GM18870 (cell line): Measurements from ENCODE around the gene CADM3.
A peak's percentile ranks its signal among the peaks of the same experiment; 100 is the strongest.

Experiments used
- ATAC-seq: cut with Tn5 transposase; IDR thresholded peaks from one replicate; pipeline ENCODE4 v1.9.1; 2021; ENCODE audit warnings: moderate library complexity; ENCODE audit not compliant: unreplicated experiment

Gene CADM3

DNA sequence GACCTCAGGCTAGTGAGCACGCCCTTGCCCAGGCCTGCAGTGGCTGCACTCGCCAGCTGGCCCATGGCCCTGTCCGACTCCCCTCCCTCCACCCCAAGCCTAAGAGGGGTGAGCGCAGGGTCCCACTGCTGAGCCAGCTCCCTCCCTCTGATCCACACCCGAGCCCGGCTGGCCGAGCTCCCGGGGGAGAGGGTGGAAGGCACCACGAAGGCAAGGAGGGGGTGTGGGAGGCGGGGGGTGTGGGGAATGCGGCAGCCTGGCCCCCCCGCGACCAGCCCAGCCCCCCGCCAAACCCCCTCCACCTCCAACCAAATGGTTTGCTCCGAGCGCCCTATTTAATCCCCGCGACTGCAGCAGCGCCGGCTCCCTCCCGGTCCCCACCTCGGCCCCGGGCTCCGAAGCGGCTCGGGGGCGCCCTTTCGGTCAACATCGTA, at the start of gene CADM3:
TSS of gene CADM3 (plus strand) at position 362 of the 434 bp plus-strand sequence. CDS start 151 bp downstream, outside the sequence.
- ATAC-seq = no peak

- peak; percentile 86 for ATAC-seq
These were observed 49.3 kb upstream of the CADM3 start for GRCh38 chr1:159122005-159122621.

- no peak for ATAC-seq
These were observed 47.8 kb upstream of the CADM3 start for GRCh38 chr1:159123587-159123986.

- ATAC-seq = no peak
These were observed 39.0 kb upstream of the CADM3 start for GRCh38 chr1:159132271-159132881.

GRCh38 chr1:159140474-159140873, 30.9 kb upstream of the CADM3 start:
- no peak for ATAC-seq

GRCh38 chr1:159141584-159142390, 29.6 kb upstream of the CADM3 start:
- no peak for ATAC-seq

DNA sequence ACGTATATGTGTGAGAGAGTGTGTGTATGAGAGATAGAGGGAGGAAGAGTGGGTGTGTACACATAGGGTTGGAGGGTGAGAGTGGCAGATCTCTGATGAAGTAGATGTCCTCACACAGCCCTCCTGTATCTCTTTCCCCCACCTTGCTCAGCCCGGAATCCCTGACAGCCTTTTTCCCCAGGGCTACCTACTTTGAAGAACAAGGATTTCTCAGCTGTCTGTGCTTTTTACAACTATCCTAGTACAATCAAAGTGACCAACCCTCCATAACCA, 29.1 kb upstream of the CADM3 start:
- no peak for ATAC-seq

GRCh38 chr1:159142726-159143510, 28.5 kb upstream of the CADM3 start:
- no peak for ATAC-seq

GRCh38 chr1:159144571-159144970, 26.8 kb upstream of the CADM3 start:
- ATAC-seq = no peak

- ATAC-seq = no peak
These were observed 24.4 kb upstream of the CADM3 start for GRCh38 chr1:159146980-159147379.

DNA sequence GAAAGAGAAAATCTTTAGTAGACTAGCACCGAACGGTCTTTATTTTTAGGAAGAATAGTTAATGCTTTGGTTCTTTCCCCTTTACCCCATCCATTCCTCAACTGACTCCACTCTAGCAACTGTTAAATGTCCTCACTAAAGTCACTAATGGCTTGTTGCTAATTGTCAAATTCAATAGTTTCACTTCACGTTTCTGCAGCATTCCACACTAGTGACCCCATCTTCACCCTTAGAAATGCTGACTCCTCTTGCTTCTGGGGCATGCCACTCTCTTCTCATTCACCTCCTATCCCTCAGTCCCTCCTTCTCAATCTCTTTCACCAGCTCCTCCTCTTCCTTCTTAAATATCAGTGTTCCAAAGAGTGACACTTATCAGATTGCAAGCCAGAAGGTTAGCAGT, 19.4 kb upstream of the CADM3 start:
- ATAC-seq = no peak

DNA sequence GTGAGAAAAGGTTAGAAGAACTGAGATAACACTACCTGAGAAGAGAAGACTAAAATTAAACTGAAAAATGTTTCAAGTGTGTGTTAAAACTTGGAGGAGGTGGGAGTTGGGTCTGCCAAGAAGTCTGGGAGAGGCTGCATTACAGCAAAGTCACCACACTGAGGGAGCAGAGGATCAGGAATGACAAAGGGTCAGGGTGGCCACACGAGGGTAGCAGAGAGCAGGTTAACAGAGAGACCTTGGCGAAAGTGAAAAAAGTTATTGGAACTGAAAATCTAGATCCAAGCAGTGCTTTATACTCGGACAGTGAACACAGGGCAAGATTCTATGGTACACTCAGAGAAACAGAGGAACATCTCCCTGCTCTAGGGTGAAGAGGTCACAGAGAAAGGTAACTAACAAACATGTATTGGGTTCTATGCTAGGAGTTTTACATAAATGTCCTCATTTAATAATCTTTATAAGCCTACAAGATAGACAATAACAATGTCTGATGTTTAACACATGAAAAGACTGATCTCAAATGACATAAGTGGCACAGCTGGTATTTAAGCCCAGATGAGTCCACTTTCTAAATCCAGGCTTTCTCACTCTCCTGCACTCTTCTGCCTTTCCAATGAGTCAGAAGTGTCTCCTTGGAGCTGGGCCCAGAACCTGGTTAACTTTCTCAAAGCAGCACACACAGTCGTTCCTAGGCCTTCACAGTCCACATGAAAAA, 10.3 kb upstream of the CADM3 start:
- peak; percentile 95 for ATAC-seq

DNA sequence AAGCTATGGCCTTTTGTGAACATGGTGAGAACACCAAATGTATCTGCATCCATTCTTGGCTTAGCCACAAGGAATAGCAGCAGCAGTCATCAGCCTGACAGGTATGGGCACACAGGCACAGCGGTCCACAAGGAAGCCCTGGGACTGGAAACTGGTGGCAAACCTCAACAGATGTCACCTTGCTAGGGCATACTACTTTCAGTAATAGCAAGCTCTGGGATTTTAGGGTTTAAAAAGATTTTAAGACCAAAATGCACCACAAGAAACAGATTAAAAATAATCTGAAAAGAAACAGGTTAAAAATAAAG, 9.7 kb upstream of the CADM3 start:
- ATAC-seq = no peak

DNA sequence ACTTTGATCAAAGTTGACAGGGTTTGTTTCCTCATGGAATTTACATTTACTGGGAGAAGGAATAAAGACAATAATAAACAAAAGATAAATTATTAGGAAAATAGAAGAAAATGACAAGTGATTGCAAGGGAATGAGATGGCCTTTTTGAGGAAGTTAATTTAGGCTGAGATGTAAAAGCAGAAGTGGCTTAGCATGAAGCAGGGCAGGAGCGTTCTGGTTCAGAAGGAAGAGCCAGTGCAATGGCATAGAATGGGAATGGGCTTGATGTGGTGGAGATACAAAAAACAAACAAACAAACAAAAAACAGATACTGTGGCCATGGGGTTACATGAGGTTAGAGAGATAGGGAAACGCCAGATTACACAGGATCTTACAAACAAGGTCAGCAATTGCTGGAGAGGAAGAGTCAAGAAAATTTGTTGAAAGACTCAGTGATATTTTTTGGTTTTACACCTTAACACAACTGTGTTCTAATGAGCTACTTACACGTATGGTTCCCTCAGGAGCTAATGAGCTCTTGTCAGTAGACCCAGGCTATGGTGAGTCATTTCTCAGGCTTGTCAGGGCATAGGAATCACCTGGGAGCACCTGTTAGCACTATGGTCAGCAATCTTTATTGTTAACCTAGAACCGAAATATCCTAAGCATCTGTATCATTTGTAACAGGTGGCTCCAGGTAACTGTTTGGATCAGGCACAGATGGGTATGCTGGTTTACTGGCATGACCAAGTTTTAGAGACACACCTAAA, 8.7 kb upstream of the CADM3 start:
- ATAC-seq = no peak

GRCh38 chr1:159163614-159164228, 7.7 kb upstream of the CADM3 start:
- ATAC-seq = no peak

DNA sequence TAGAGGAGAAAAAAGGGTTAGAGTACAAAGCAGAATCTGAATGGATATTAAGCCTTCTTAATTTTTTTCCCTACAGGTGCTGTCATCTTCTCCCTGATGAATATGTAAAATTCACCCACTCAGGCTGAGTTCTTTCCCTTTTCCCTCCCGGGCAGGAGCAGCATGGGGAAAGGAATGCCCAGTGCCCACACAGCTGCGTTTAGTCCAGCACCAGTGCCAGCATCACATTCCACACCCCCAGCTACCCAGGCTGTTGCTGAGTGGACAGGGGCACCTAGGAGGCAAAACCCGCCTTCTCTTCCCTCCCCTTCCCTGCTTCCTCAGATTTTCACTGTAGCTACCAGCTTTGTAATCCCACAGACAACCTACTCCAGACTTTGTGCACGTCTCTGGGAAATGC, 3.4 kb upstream of the CADM3 start:
- no peak for ATAC-seq

DNA sequence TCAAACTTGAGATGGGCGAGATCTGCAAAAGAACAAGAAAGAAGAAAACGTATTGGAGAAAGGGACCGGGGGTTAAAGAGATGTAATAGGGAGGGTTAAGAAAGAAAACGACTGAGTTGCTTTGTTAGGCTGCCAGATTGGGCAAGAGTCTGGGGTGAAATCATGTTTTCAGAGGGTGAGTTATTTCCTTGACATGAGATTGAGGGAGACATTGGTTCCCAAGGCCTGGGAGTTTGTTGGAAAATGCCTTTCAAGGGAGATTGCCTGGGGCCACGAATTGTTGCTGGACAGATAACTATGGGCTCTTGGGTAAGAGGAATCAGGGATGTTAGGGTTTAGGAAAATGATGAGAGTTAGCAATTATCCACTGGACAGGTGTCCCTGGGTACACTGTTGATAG, 776 bp upstream of the CADM3 start:
- no peak for ATAC-seq

- no peak for ATAC-seq
These were observed 480 bp downstream of the CADM3 start for GRCh38 chr1:159171688-159172501.
